H1 (cell line): ENCODE measurements around the gene FAS. TPM values are rescaled to one million over a fixed set of nuclear protein-coding genes. Genes with fewer than 3 reads are reported as not detected.

Experiments used
- CTCF ChIA-PET: fragments of 300-600 bp; sonication (Branson Sonifier 250); formaldehyde crosslinking; loops from one replicate; lab custom pipeline; 2021; ENCODE audit not compliant: partially characterized antibody; lab: Charles Lee
- POLR2A ChIA-PET: fragments of 300-600 bp; sonication (Branson Sonifier 250); formaldehyde crosslinking; loops from one replicate; lab custom pipeline; 2021; ENCODE audit warnings: inconsistent platforms; ENCODE audit not compliant: partially characterized antibody; lab: Charles Lee
- DNase-seq, 2 experiments: peaks; one replicate each; pipeline versions ENCODE4 v3.0.0 to v3.0.0-alpha.2; 2010 to 2022; ENCODE audit warnings: low spot score in 2 of 2, low read depth in 1 of 2, mixed read lengths in 1 of 2
- FAIRE-seq: peaks from 2 replicates; lab custom pipeline; 2011; peaks lifted over from hg19 to GRCh38; lab: Jason Lieb, UNC
- H2AFZ ChIP-seq: 2 replicates; pipeline ENCODE4 v1.8.1; 2012; ENCODE audit warnings: low read length, inconsistent platforms
- H2AK5ac ChIP-seq: 2 replicates; pipeline ENCODE4 v1.6.1; 2013; ENCODE audit warnings: low read depth, low read length
- H2BK120ac ChIP-seq: replicated peaks from 2 replicates; pipeline ENCODE3; 2013; ENCODE audit warnings: low read depth, low read length, inconsistent platforms
- H2BK12ac ChIP-seq: 2 replicates; pipeline ENCODE4 v1.6.1; 2013; ENCODE audit warnings: low read depth, low read length
- H2BK15ac ChIP-seq: 2 replicates; pipeline ENCODE4 v1.6.1; 2013; ENCODE audit warnings: low read length
- H2BK20ac ChIP-seq: 2 replicates; pipeline ENCODE4 v1.6.1; 2013; ENCODE audit warnings: low read length
- H2BK5ac ChIP-seq: 2 replicates; pipeline ENCODE4 v1.6.1; 2013; ENCODE audit warnings: low read depth, low read length
- H3K14ac ChIP-seq: 2 replicates; pipeline ENCODE4 v1.6.1; 2013; ENCODE audit warnings: inconsistent platforms; ENCODE audit not compliant: insufficient read length
- H3K18ac ChIP-seq: 2 replicates; pipeline ENCODE4 v1.6.1; 2013; ENCODE audit warnings: low read length; ENCODE audit errors: extremely low read depth
- H3K23ac ChIP-seq: 2 replicates; pipeline ENCODE4 v1.6.1; 2013; ENCODE audit warnings: inconsistent platforms; ENCODE audit not compliant: insufficient read length
- H3K23me2 ChIP-seq: 2 replicates; pipeline ENCODE4 v1.6.1; 2013; ENCODE audit warnings: low read depth, low read length
- H3K27ac ChIP-seq: 2 replicates; pipeline ENCODE4 v1.6.1; 2011; ENCODE audit warnings: low read depth, low read length, inconsistent platforms
- H3K27me3 ChIP-seq, 4 experiments: replicated peaks in 1 of 4; 1 replicate in 1 of 4; 2 replicates in 3 of 4; pipeline versions ENCODE4 v1.6.1 to v1.8.1; 2011 to 2013; ENCODE audit warnings: low read length in 3 of 4, mild to moderate bottlenecking in 3 of 4, inconsistent platforms in 2 of 4, mixed read lengths in 2 of 4, moderate library complexity in 1 of 4; ENCODE audit not compliant: control insufficient read depth in 3 of 4, insufficient read depth in 3 of 4; ENCODE audit errors: extremely low read depth in 1 of 4
- H3K36me3 ChIP-seq, 4 experiments: 2 replicates each; pipeline versions ENCODE4 v1.6.1 to v1.8.1; 2011 to 2013; ENCODE audit warnings: mild to moderate bottlenecking in 4 of 4, low read length in 3 of 4, moderate library complexity in 2 of 4, control low read depth in 1 of 4, inconsistent platforms in 1 of 4; ENCODE audit not compliant: insufficient read depth in 4 of 4, control insufficient read depth in 2 of 4
- H3K4ac ChIP-seq: replicated peaks from 2 replicates; pipeline ENCODE3; 2013; ENCODE audit warnings: low read length, low read depth, mixed read lengths, inconsistent platforms; ENCODE audit not compliant: insufficient read length
- H3K4me1 ChIP-seq, 4 experiments: replicated peaks in 1 of 4; 1 replicate in 1 of 4; 2 replicates in 3 of 4; pipeline versions ENCODE4 v1.6.1 to v1.8.1; 2011 to 2013; ENCODE audit warnings: low read length in 3 of 4, inconsistent platforms in 2 of 4, mixed read lengths in 1 of 4; ENCODE audit not compliant: insufficient read depth in 4 of 4, control insufficient read depth in 3 of 4
- H3K4me2 ChIP-seq, 2 experiments: 2 replicates each; pipeline versions ENCODE4 v1.6.1 to v1.8.1; 2011 to 2013; ENCODE audit warnings: low read depth in 2 of 2, low read length in 2 of 2, control low read depth in 1 of 2, inconsistent platforms in 1 of 2, mild to moderate bottlenecking in 1 of 2; ENCODE audit not compliant: insufficient read depth in 1 of 2
- H3K4me3 ChIP-seq, 4 experiments: fragments of 200-600, 300-600 bp in 1 of 4; sonication (generic), shearing (Covaris generic), sonication (Bioruptor Twin) in 1 of 4; 2 replicates each; pipeline versions ENCODE4 v1.5.1 to v1.8.1; 2011 to 2016; ENCODE audit warnings: low read length in 4 of 4, low read depth in 3 of 4, control low read depth in 2 of 4, inconsistent platforms in 2 of 4, mild to moderate bottlenecking in 2 of 4, mixed read lengths in 1 of 4, moderate library complexity in 1 of 4; ENCODE audit not compliant: insufficient read depth in 2 of 4; ENCODE audit errors: extremely low read depth in 1 of 4
- H3K56ac ChIP-seq: replicated peaks from 2 replicates; pipeline ENCODE3; 2013; ENCODE audit warnings: low read depth, mild to moderate bottlenecking, mixed read lengths, low read length, inconsistent platforms; ENCODE audit not compliant: insufficient read length
- H3K79me1 ChIP-seq: 2 replicates; pipeline ENCODE4 v1.6.1; 2013; ENCODE audit warnings: low read depth, low read length, control low read depth
- H3K79me2 ChIP-seq, 2 experiments: 2 replicates each; pipeline versions ENCODE4 v1.6.1 to v1.8.1; 2012 to 2013; ENCODE audit warnings: low read length in 2 of 2, mild to moderate bottlenecking in 2 of 2, inconsistent platforms in 1 of 2; ENCODE audit not compliant: insufficient read depth in 2 of 2, control insufficient read depth in 1 of 2
- H3K9ac ChIP-seq, 4 experiments: replicated peaks in 1 of 4; 1 replicate in 1 of 4; 2 replicates in 3 of 4; pipeline versions ENCODE4 v1.6.1 to v1.8.1; 2011 to 2013; ENCODE audit warnings: low read depth in 3 of 4, low read length in 3 of 4, control low read depth in 2 of 4, mild to moderate bottlenecking in 2 of 4, moderate library complexity in 2 of 4, inconsistent platforms in 1 of 4; ENCODE audit errors: extremely low read depth in 1 of 4
- H3K9me3 ChIP-seq, 2 experiments: 2 replicates each; pipeline versions ENCODE4 v1.6.1 to v1.8.1; 2012 to 2013; ENCODE audit warnings: mild to moderate bottlenecking in 2 of 2, moderate library complexity in 2 of 2, control low read depth in 1 of 2, inconsistent platforms in 1 of 2, low read depth in 1 of 2, low read length in 1 of 2, mixed read lengths in 1 of 2; ENCODE audit not compliant: insufficient read depth in 2 of 2
- H4K20me1 ChIP-seq, 2 experiments: replicated peaks in 1 of 2; 2 replicates each; pipeline versions ENCODE3 to v1.8.1; 2011 to 2013; ENCODE audit warnings: inconsistent platforms in 2 of 2, low read length in 2 of 2, mild to moderate bottlenecking in 1 of 2; ENCODE audit not compliant: insufficient read depth in 2 of 2, control insufficient read depth in 1 of 2
- H4K5ac ChIP-seq: 2 replicates; pipeline ENCODE4 v1.6.1; 2013; ENCODE audit warnings: low read length, low read depth, mixed read lengths, inconsistent platforms; ENCODE audit not compliant: insufficient read length
- H4K8ac ChIP-seq: 2 replicates; pipeline ENCODE4 v1.8.0; 2013; ENCODE audit warnings: mild to moderate bottlenecking, moderate library complexity, low read length, inconsistent platforms; ENCODE audit not compliant: insufficient read depth; ENCODE audit errors: extremely low read depth
- H4K91ac ChIP-seq: replicated peaks from 2 replicates; pipeline ENCODE3; 2013; ENCODE audit warnings: low read length, mixed read lengths, inconsistent platforms; ENCODE audit not compliant: insufficient read length
- ASH2L ChIP-seq: fragments of 200-600, 300-600 bp; sonication (generic); IDR thresholded peaks from one replicate; pipeline ENCODE4 v1.7.1; 2017; ENCODE audit warnings: low read length
- BCL11A ChIP-seq, 2 experiments: IDR thresholded peaks; one replicate each; pipeline ENCODE4 v1.6.1; 2011; ENCODE audit warnings: low read depth in 2 of 2, low read length in 2 of 2, mild to moderate bottlenecking in 2 of 2
- CBX5 ChIP-seq: fragments of 300-800, 300-1000 bp; sonication (generic); IDR thresholded peaks from 2 replicates; pipeline ENCODE4 v1.7.1; 2016; ENCODE audit warnings: antibody characterized with exemption, low read length, low read depth
- CTBP2 ChIP-seq: IDR thresholded peaks from 2 replicates; pipeline ENCODE4 v1.7.0; 2011; ENCODE audit warnings: borderline replicate concordance, mild to moderate bottlenecking, moderate library complexity, mixed read lengths, low read length; ENCODE audit not compliant: insufficient read depth, insufficient read length
- JUN ChIP-seq: IDR thresholded peaks from 2 replicates; pipeline ENCODE4 v1.6.1; 2011; ENCODE audit warnings: low read depth, mild to moderate bottlenecking, improper control_type of control experiment, low read length
- JUND ChIP-seq: IDR thresholded peaks from 2 replicates; pipeline ENCODE4 v1.6.1; 2011; ENCODE audit warnings: mild to moderate bottlenecking, improper control_type of control experiment, low read length
- KDM1A ChIP-seq: fragments of 200-600, 300-600 bp; sonication (generic); IDR thresholded peaks from 2 replicates; pipeline ENCODE4 v1.7.1; 2016; ENCODE audit warnings: mild to moderate bottlenecking, low read length, borderline replicate concordance
- NRF1 ChIP-seq: IDR thresholded peaks from 2 replicates; pipeline ENCODE4 v1.6.1; 2011; ENCODE audit warnings: mild to moderate bottlenecking, low read depth, low read length, improper control_type of control experiment
- POLR2A ChIP-seq, 2 experiments: IDR thresholded peaks; 1 replicate in 1 of 2; 2 replicates in 1 of 2; pipeline ENCODE4 v1.6.1; 2011; ENCODE audit warnings: low read depth in 2 of 2, low read length in 2 of 2, mild to moderate bottlenecking in 2 of 2; ENCODE audit errors: control extremely low read depth in 1 of 2
- POU5F1 ChIP-seq: IDR thresholded peaks from 2 replicates; pipeline ENCODE4 v1.6.1; 2011; ENCODE audit warnings: low read depth, mild to moderate bottlenecking, low read length, moderate library complexity
- RBBP5 ChIP-seq: IDR thresholded peaks from 2 replicates; pipeline ENCODE4 v1.7.1; 2012; ENCODE audit warnings: low read depth, mild to moderate bottlenecking, inconsistent platforms, low read length, moderate library complexity, borderline replicate concordance
- TAF1 ChIP-seq: IDR thresholded peaks from 2 replicates; pipeline ENCODE4 v1.6.1; 2011; ENCODE audit warnings: mild to moderate bottlenecking, low read depth, low read length
- WGBS, 2 experiments: shearing (Covaris generic) in 1 of 2; methylation state at CpG; one replicate each; pipeline versions ENCODE4 v1.1.6 to v1.1.7; 2013 to 2015; ENCODE audit warnings: low lambda C conversion rate in 2 of 2, mixed read lengths in 2 of 2, inconsistent platforms in 1 of 2, low coverage in 1 of 2, missing lambda C conversion rate in 1 of 2; ENCODE audit not compliant: insufficient replicate concordance in 2 of 2, insufficient coverage in 1 of 2, insufficient read length in 1 of 2; ENCODE audit errors: extremely low coverage in 1 of 2, missing lambda C conversion rate in 1 of 2; 5-methylcytosine and 5-hydroxymethylcytosine counted together
- polyA plus RNA-seq, 7 experiments: library from polyadenylated mRNA; depleted of rRNA in 3 of 7; stranded (reverse) in 5 of 7; unstranded in 2 of 7; fragments of >200 nt in 5 of 7; fragments of 200-250 nt in 2 of 7; gene quantifications; 1 replicate in 5 of 7; 2 replicates in 1 of 7; 4 replicates in 1 of 7; pipeline versions ENCODE4 v1.2.1 to v1.2.3, GENCODE V29; 2011 to 2013; ENCODE audit warnings: missing spikeins in 2 of 7, mixed read lengths in 2 of 7
- total RNA-seq: library from RNA; stranded (reverse); fragmentation: NEBNext Ultra II Directional; extraction: Animal tissue kit (Norgen Biotek cat#: 25700); gene quantifications from 2 replicates; pipeline ENCODE4 v1.2.1, GENCODE V29; 2021
- TF ChIP-seq, protein P1 (sequence below), 3 experiments: IDR thresholded peaks; 1 replicate in 2 of 3; 2 replicates in 1 of 3; pipeline versions ENCODE4 v1.5.1 to v1.6.1; 2011; ENCODE audit warnings: low read length in 3 of 3, mild to moderate bottlenecking in 3 of 3, inconsistent platforms in 2 of 3, low read depth in 1 of 3, moderate library complexity in 1 of 3; ENCODE audit not compliant: insufficient read depth in 1 of 3; ENCODE audit errors: control extremely low read depth in 1 of 3

Gene FAS
- total and polyA plus RNA-seq, 2 of the 8 experiments (the other 6 are each of a cell fraction or from before 2014, with no cell fraction given) = 4.0 to 6.7 TPM

DNA sequence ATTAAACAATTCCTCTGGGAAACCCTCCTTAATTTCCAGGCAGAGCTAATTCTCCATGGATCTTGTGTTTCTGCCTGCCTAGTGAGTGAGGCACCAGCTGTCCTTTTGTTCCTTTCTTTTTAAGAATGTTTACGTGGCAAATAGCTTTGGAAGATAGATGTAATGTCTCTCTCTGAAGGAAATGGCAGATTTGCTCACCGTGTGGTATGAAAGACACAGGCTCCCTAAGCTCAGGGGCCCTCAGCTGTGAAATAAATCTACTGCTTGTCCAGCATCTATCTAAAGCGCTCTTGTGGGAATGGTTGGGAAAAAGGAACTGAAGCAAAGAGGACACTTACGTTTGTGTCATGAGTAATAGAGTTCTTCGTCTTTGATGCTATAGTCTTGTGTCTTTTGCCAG is 64.6 kb downstream of the FAS start:
- Histone ChIP-seq H4K5ac (no peak overlapping the region), H3K9me3 (no peaks in the 10 kb centered on the region), H3K27me3 (no peaks in the 10 kb centered on the region), H2BK15ac (no peak overlapping the region), H2BK20ac (no peak overlapping the region), H2BK5ac (no peak overlapping the region), H2AFZ (no peak overlapping the region), H3K4me3 (no peak overlapping the region), H4K91ac (no peak overlapping the region), H2BK12ac (no peak overlapping the region), H3K4ac (no peak overlapping the region), H3K4me2 (no peak overlapping the region), H3K79me2 (no peaks in the 10 kb centered on the region), H2BK120ac (no peak overlapping the region), H2AK5ac (no peak overlapping the region), H3K14ac (no peak overlapping the region), H4K8ac (no peak overlapping the region), H3K23ac (no peak overlapping the region), H3K79me1 (no peaks in the 10 kb centered on the region), H3K36me3 (no peaks in the 10 kb centered on the region), H3K23me2 (no peaks in the 10 kb centered on the region), H3K27ac (no peak overlapping the region), H3K4me1 (peaks cover 0 to 3% (median 0%) of the 10 kb centered on the region in 4 experiments; a peak in 1 of 7 replicates), H3K56ac (no peak overlapping the region), H4K20me1 (no peaks in the 10 kb centered on the region), H3K18ac (no peak overlapping the region), H3K9ac (no peak overlapping the region)
- no peak for FAIRE-seq
- WGBS, 2 experiments = 86% methylated on average over 5 of the region's 5 CpGs; no CpG with 5 or more reads in 1 of the 2 experiments
- no peak for DNase-seq
- ChIA-PET POLR2A (interaction anchor here (1.3 kb wide), 1 partner anchor 24 kb away, joined by 3 read pairs; no protein-coding TSS in a partner anchor), CTCF (interaction anchor here (1.1 to 2.3 kb wide), 9 partner anchors 9 to 220 kb away, joined by 3 to 15 read pairs (median 4); no protein-coding TSS in a partner anchor)
- TF ChIP-seq NRF1 = no peak
- no peak for TF ChIP-seq KDM1A
- TF ChIP-seq POLR2A (IDR thresholded peaks at IDR 0.05; ENCODE audit: control extremely low read depth in 1 of 2, low read depth in 2 of 2, low read length in 2 of 2) = no peak
- TF ChIP-seq JUN = no peak
- TF ChIP-seq CBX5 = no peak
- no peak for TF ChIP-seq RBBP5
- no peak for TF ChIP-seq BCL11A (IDR thresholded peaks at IDR 0.05; ENCODE audit: low read depth in 2 of 2, low read length in 2 of 2)
- TF ChIP-seq, protein P1, sequence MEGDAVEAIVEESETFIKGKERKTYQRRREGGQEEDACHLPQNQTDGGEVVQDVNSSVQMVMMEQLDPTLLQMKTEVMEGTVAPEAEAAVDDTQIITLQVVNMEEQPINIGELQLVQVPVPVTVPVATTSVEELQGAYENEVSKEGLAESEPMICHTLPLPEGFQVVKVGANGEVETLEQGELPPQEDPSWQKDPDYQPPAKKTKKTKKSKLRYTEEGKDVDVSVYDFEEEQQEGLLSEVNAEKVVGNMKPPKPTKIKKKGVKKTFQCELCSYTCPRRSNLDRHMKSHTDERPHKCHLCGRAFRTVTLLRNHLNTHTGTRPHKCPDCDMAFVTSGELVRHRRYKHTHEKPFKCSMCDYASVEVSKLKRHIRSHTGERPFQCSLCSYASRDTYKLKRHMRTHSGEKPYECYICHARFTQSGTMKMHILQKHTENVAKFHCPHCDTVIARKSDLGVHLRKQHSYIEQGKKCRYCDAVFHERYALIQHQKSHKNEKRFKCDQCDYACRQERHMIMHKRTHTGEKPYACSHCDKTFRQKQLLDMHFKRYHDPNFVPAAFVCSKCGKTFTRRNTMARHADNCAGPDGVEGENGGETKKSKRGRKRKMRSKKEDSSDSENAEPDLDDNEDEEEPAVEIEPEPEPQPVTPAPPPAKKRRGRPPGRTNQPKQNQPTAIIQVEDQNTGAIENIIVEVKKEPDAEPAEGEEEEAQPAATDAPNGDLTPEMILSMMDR (IDR thresholded peaks at IDR 0.05; ENCODE audit: control extremely low read depth in 1 of 3, insufficient read depth in 1 of 3, low read depth in 1 of 3, low read length in 3 of 3) = no peak
- TF ChIP-seq ASH2L = no peak
- TF ChIP-seq CTBP2 = no peak
- TF ChIP-seq TAF1 = no peak
- no peak for TF ChIP-seq JUND
- no peak for TF ChIP-seq POU5F1
